ENCODE results near the gene CYTH1. TPM values are rescaled to one million over a fixed set of nuclear protein-coding genes. Genes with fewer than 3 reads are reported as not detected.

The CYTH1 gene
- total RNA-seq, 1 donor from 2014 or later: 62.9 TPM

- intact Hi-C loops (cut with DNase I): no loop called here
- DNase-seq (ENCODE audit: extremely low spot score in 2 of 2): no peak
- Histone ChIP-seq H3K27ac (no peak overlapping the region), H3K4me3 (no peak overlapping the region), H3K27me3 (no peaks in the 10 kb centered on the region), H3K9me3 (no peaks in the 10 kb centered on the region), H3K36me3 (no peaks in the 10 kb centered on the region), H3K4me1 (no peaks in the 10 kb centered on the region)
- no peak for TF ChIP-seq POLR2AphosphoS5 (IDR thresholded peaks at IDR 0.05; ENCODE audit: insufficient read depth in 1 of 2, low read depth in 1 of 2)
These were observed 137.1 kb downstream of the CYTH1 start for GRCh38 chr17:78644931-78645351.

GRCh38 chr17:78644224-78644623, 137.8 kb downstream of the CYTH1 start:
- Histone ChIP-seq H3K27ac (no peak overlapping the region), H3K4me1 (no peaks in the 10 kb centered on the region), H3K27me3 (no peaks in the 10 kb centered on the region), H3K9me3 (no peaks in the 10 kb centered on the region), H3K36me3 (no peaks in the 10 kb centered on the region), H3K4me3 (no peak overlapping the region)
- TF ChIP-seq CTCF (IDR thresholded peaks at IDR 0.05) (no peak), POLR2AphosphoS5 (IDR thresholded peaks at IDR 0.05; ENCODE audit: insufficient read depth in 1 of 2, low read depth in 1 of 2) (no peak), POLR2A (IDR thresholded peaks at IDR 0.05) (no peak)
- intact Hi-C loops (cut with DNase I): no loop called here
- no peak for DNase-seq (ENCODE audit: extremely low spot score in 2 of 2)

- Histone ChIP-seq H3K9me3 (no peaks in the 10 kb centered on the region), H3K4me3 (no peak overlapping the region), H3K27ac (no peak overlapping the region), H3K4me1 (no peaks in the 10 kb centered on the region), H3K27me3 (no peaks in the 10 kb centered on the region), H3K36me3 (no peaks in the 10 kb centered on the region)
- no peak for DNase-seq (ENCODE audit: extremely low spot score in 2 of 2)
- intact Hi-C loops (cut with DNase I): no loop called here
- TF ChIP-seq POLR2A (IDR thresholded peaks at IDR 0.05): no peak
- TF ChIP-seq CTCF (IDR thresholded peaks at IDR 0.05): no peak
- TF ChIP-seq POLR2AphosphoS5 (IDR thresholded peaks at IDR 0.05; ENCODE audit: insufficient read depth in 1 of 2, low read depth in 1 of 2): no peak
These were observed 138.7 kb downstream of the CYTH1 start for GRCh38 chr17:78643326-78643725.

GRCh38 chr17:78642707-78643106, 139.4 kb downstream of the CYTH1 start:
- H3K27ac ChIP-seq: no peak overlapping the region
- no peaks in the 10 kb centered on the region for H3K4me1 ChIP-seq
- no peaks in the 10 kb centered on the region for H3K9me3 ChIP-seq
- intact Hi-C loops (cut with DNase I): no loop called here
- no peak for TF ChIP-seq POLR2A (IDR thresholded peaks at IDR 0.05)
- TF ChIP-seq CTCF (IDR thresholded peaks at IDR 0.05): no peak
- no peak for TF ChIP-seq POLR2AphosphoS5 (IDR thresholded peaks at IDR 0.05; ENCODE audit: insufficient read depth in 1 of 2, low read depth in 1 of 2)
- H3K4me3 ChIP-seq: no peak overlapping the region
- no peaks in the 10 kb centered on the region for H3K27me3 ChIP-seq
- no peaks in the 10 kb centered on the region for H3K36me3 ChIP-seq
- no peak for DNase-seq (ENCODE audit: extremely low spot score in 2 of 2)

GRCh38 chr17:78641666-78642065, 140.4 kb downstream of the CYTH1 start:
- no peak for DNase-seq (ENCODE audit: extremely low spot score in 2 of 2)
- Histone ChIP-seq H3K27ac (no peak overlapping the region), H3K27me3 (no peaks in the 10 kb centered on the region), H3K4me3 (no peak overlapping the region), H3K9me3 (no peaks in the 10 kb centered on the region), H3K36me3 (no peaks in the 10 kb centered on the region), H3K4me1 (no peaks in the 10 kb centered on the region)
- intact Hi-C loops (cut with DNase I): no loop called here
- TF ChIP-seq POLR2A (IDR thresholded peaks at IDR 0.05) (no peak), CTCF (IDR thresholded peaks at IDR 0.05) (no peak), POLR2AphosphoS5 (IDR thresholded peaks at IDR 0.05; ENCODE audit: insufficient read depth in 1 of 2, low read depth in 1 of 2) (no peak)

- intact Hi-C loops (cut with DNase I): no loop called here
- no peak for TF ChIP-seq POLR2AphosphoS5 (IDR thresholded peaks at IDR 0.05; ENCODE audit: insufficient read depth in 1 of 2, low read depth in 1 of 2)
- no peak for TF ChIP-seq CTCF (IDR thresholded peaks at IDR 0.05)
- TF ChIP-seq POLR2A (IDR thresholded peaks at IDR 0.05): no peak
- Histone ChIP-seq H3K4me1 (no peaks in the 10 kb centered on the region), H3K9me3 (no peaks in the 10 kb centered on the region), H3K27me3 (no peaks in the 10 kb centered on the region), H3K36me3 (no peaks in the 10 kb centered on the region), H3K4me3 (no peak overlapping the region), H3K27ac (no peak overlapping the region)
- DNase-seq (ENCODE audit: extremely low spot score in 2 of 2): no peak
These were observed 140.8 kb downstream of the CYTH1 start for GRCh38 chr17:78641243-78641642.

Data from vagina (tissue), 2 donors.